Measurements from ENCODE around the gene GPR137B. TPM values are rescaled to one million over a fixed set of nuclear protein-coding genes. Genes with fewer than 3 reads are reported as not detected.
A peak's percentile ranks its signal among the peaks of the same experiment; 100 is the strongest.

The GPR137B gene
- total and polyA plus RNA-seq, 4 experiments from 2014 or later, result 4.1 to 11.8 (median 8.3) TPM

- H3K36me3 Mint-ChIP-seq, result no peaks in the 10 kb centered on the region
- Histone ChIP-seq H3K4me3 (ENCODE audit: low read length in 2 of 2) (no peak overlapping the region), H3K9me3 (ENCODE audit: control insufficient read depth in 1 of 2, low read length in 2 of 2) (no peaks in the 10 kb centered on the region), H3K36me3 (ENCODE audit: insufficient read depth, low read length) (no peaks in the 10 kb centered on the region), H3K27me3 (ENCODE audit: insufficient read depth, low read length) (no peaks in the 10 kb centered on the region), H3K4me1 (ENCODE audit: insufficient read depth, low read length) (peaks cover 9% of the 10 kb centered on the region), H3K27ac (ENCODE audit: low read depth, low read length) (no peak overlapping the region)
- ChIA-PET CTCF (ENCODE audit: partially characterized antibody) (no interaction called here), POLR2A (ENCODE audit: partially characterized antibody) (interaction anchor here (0.5 kb wide), 1 partner anchor 615 kb away, joined by 3 read pairs; no protein-coding TSS in a partner anchor)
- peak overlapping the region in 6 of 8 donors; percentile 35 to 82 (median 56) for H3K4me3 Mint-ChIP-seq
- peak overlapping the region in 3 of 7 donors; percentile 52 to 68 (median 59) for H3K27ac Mint-ChIP-seq
- peaks cover 1 to 2% of the 10 kb centered on the region in 2 donors for H3K27me3 Mint-ChIP-seq
- intact Hi-C loops (cut with micrococcal nuclease), result no loop called here
- H3K9me3 Mint-ChIP-seq, result no peaks in the 10 kb centered on the region
- no peak for DNase-seq
- H3K4me1 Mint-ChIP-seq, result peaks cover 10 to 27% (median 22%) of the 10 kb centered on the region in 4 donors
Observed at GRCh38 chr1:236119943-236120484, 22.3 kb upstream of the GPR137B start.

- Histone ChIP-seq H3K36me3 (ENCODE audit: insufficient read depth, low read length) (no peaks in the 10 kb centered on the region), H3K27me3 (ENCODE audit: insufficient read depth, low read length) (no peaks in the 10 kb centered on the region), H3K9me3 (ENCODE audit: control insufficient read depth in 1 of 2, low read length in 2 of 2) (no peaks in the 10 kb centered on the region), H3K27ac (ENCODE audit: low read depth, low read length) (no peak overlapping the region), H3K4me3 (ENCODE audit: low read length in 2 of 2) (peak overlapping the region in 1 of 2 donors; percentile 30), H3K4me1 (ENCODE audit: insufficient read depth, low read length) (peaks cover 9% of the 10 kb centered on the region)
- intact Hi-C loops (cut with micrococcal nuclease), result no loop called here
- H3K9me3 Mint-ChIP-seq, result no peaks in the 10 kb centered on the region
- ChIA-PET CTCF (ENCODE audit: partially characterized antibody) (interaction anchor here (1.0 kb wide), 1 partner anchor 10 kb away, joined by 3 read pairs; no protein-coding TSS in a partner anchor), POLR2A (ENCODE audit: partially characterized antibody) (no interaction called here)
- H3K4me3 Mint-ChIP-seq, result peak overlapping the region; percentile 76 to 93 (median 80)
- H3K36me3 Mint-ChIP-seq, result no peaks in the 10 kb centered on the region
- H3K27me3 Mint-ChIP-seq, result peaks cover 1 to 2% of the 10 kb centered on the region in 2 donors
- H3K4me1 Mint-ChIP-seq, result peaks cover 10 to 27% (median 22%) of the 10 kb centered on the region in 4 donors
- peak in 1 of 5 donors; percentile 3 for DNase-seq
- H3K27ac Mint-ChIP-seq, result peak overlapping the region in 6 of 7 donors; percentile 37 to 90 (median 70)
Observed at GRCh38 chr1:236120721-236121153, 21.6 kb upstream of the GPR137B start.

- CTCF ChIA-PET (ENCODE audit: partially characterized antibody), result no interaction called here
- peak overlapping the region in 3 of 8 donors; percentile 13 to 35 (median 26) for H3K4me3 Mint-ChIP-seq
Observed at GRCh38 chr1:236122176-236122575, 20.2 kb upstream of the GPR137B start.

GRCh38 chr1:236123563-236123962 lies 18.8 kb upstream of the GPR137B start:
- Mint-ChIP-seq H3K27ac (peak overlapping the region in 1 of 7 donors; percentile 53), H3K27me3 (peaks cover 1 to 2% of the 10 kb centered on the region in 2 donors), H3K4me1 (peaks cover 10 to 27% (median 22%) of the 10 kb centered on the region in 4 donors), H3K36me3 (no peaks in the 10 kb centered on the region), H3K9me3 (no peaks in the 10 kb centered on the region), H3K4me3 (no peak overlapping the region)
- Histone ChIP-seq H3K9me3 (ENCODE audit: control insufficient read depth in 1 of 2, low read length in 2 of 2) (no peaks in the 10 kb centered on the region), H3K27ac (ENCODE audit: low read depth, low read length) (no peak overlapping the region), H3K4me1 (ENCODE audit: insufficient read depth, low read length) (peaks cover 9% of the 10 kb centered on the region), H3K27me3 (ENCODE audit: insufficient read depth, low read length) (no peaks in the 10 kb centered on the region), H3K4me3 (ENCODE audit: low read length in 2 of 2) (no peak overlapping the region), H3K36me3 (ENCODE audit: insufficient read depth, low read length) (no peaks in the 10 kb centered on the region)
- CTCF ChIA-PET (ENCODE audit: partially characterized antibody), result interaction anchor here (1.2 kb wide), 1 partner anchor 363 kb away, joined by 3 read pairs; no protein-coding TSS in a partner anchor
- no peak for DNase-seq
- POLR2A ChIA-PET (ENCODE audit: partially characterized antibody), result interaction anchor here (0.6 kb wide), 1 partner anchor 653 kb away, joined by 3 read pairs; no protein-coding TSS in a partner anchor
- intact Hi-C loops (cut with micrococcal nuclease), result no loop called here

More at GRCh38 chr1:236122176-236122575, 20.2 kb upstream of the GPR137B start:
- H3K4me3 ChIP-seq (ENCODE audit: low read length in 2 of 2), result no peak overlapping the region
- Mint-ChIP-seq H3K27ac (no peak overlapping the region), H3K36me3 (no peaks in the 10 kb centered on the region), H3K9me3 (no peaks in the 10 kb centered on the region), H3K4me1 (peaks cover 10 to 27% (median 22%) of the 10 kb centered on the region in 4 donors), H3K27me3 (peaks cover 1 to 2% of the 10 kb centered on the region in 2 donors)
- POLR2A ChIA-PET (ENCODE audit: partially characterized antibody), result no interaction called here
- H3K9me3 ChIP-seq (ENCODE audit: control insufficient read depth in 1 of 2, low read length in 2 of 2), result no peaks in the 10 kb centered on the region
- no peak for DNase-seq
- intact Hi-C loops (cut with micrococcal nuclease), result no loop called here
- no peaks in the 10 kb centered on the region for H3K27me3 ChIP-seq (ENCODE audit: insufficient read depth, low read length)
- H3K27ac ChIP-seq (ENCODE audit: low read depth, low read length), result no peak overlapping the region
- no peaks in the 10 kb centered on the region for H3K36me3 ChIP-seq (ENCODE audit: insufficient read depth, low read length)
- peaks cover 9% of the 10 kb centered on the region for H3K4me1 ChIP-seq (ENCODE audit: insufficient read depth, low read length)

GRCh38 chr1:236124965-236125364 lies 17.4 kb upstream of the GPR137B start:
- CTCF ChIA-PET (ENCODE audit: partially characterized antibody), result no interaction called here
- no peak for DNase-seq
- no peak overlapping the region for H3K4me3 Mint-ChIP-seq
- no peak overlapping the region for H3K27ac ChIP-seq (ENCODE audit: low read depth, low read length)
- H3K9me3 ChIP-seq (ENCODE audit: control insufficient read depth in 1 of 2, low read length in 2 of 2), result no peaks in the 10 kb centered on the region
- H3K27me3 ChIP-seq (ENCODE audit: insufficient read depth, low read length), result no peaks in the 10 kb centered on the region
- H3K4me1 ChIP-seq (ENCODE audit: insufficient read depth, low read length), result peaks cover 9% of the 10 kb centered on the region
- peaks cover 2% of the 10 kb centered on the region in 2 donors for H3K27me3 Mint-ChIP-seq
- H3K4me3 ChIP-seq (ENCODE audit: low read length in 2 of 2), result no peak overlapping the region
- H3K9me3 Mint-ChIP-seq, result no peaks in the 10 kb centered on the region
- no peaks in the 10 kb centered on the region for H3K36me3 Mint-ChIP-seq
- peaks cover 8 to 24% (median 20%) of the 10 kb centered on the region in 4 donors for H3K4me1 Mint-ChIP-seq
- POLR2A ChIA-PET (ENCODE audit: partially characterized antibody), result no interaction called here
- no peaks in the 10 kb centered on the region for H3K36me3 ChIP-seq (ENCODE audit: insufficient read depth, low read length)
- intact Hi-C loops (cut with micrococcal nuclease), result no loop called here
- H3K27ac Mint-ChIP-seq, result no peak overlapping the region

- Histone ChIP-seq H3K4me1 (ENCODE audit: insufficient read depth, low read length) (no peaks in the 10 kb centered on the region), H3K27me3 (ENCODE audit: insufficient read depth, low read length) (no peaks in the 10 kb centered on the region), H3K9me3 (ENCODE audit: control insufficient read depth in 1 of 2, low read length in 2 of 2) (no peaks in the 10 kb centered on the region), H3K36me3 (ENCODE audit: insufficient read depth, low read length) (no peaks in the 10 kb centered on the region), H3K27ac (ENCODE audit: low read depth, low read length) (no peak overlapping the region), H3K4me3 (ENCODE audit: low read length in 2 of 2) (no peak overlapping the region)
- no peaks in the 10 kb centered on the region for H3K9me3 Mint-ChIP-seq
- no peak for DNase-seq
- H3K36me3 Mint-ChIP-seq, result no peaks in the 10 kb centered on the region
- H3K27ac Mint-ChIP-seq, result no peak overlapping the region
- CTCF ChIA-PET (ENCODE audit: partially characterized antibody), result interaction anchor here (0.6 kb wide), 1 partner anchor 34 kb away, joined by 3 read pairs; no protein-coding TSS in a partner anchor
- POLR2A ChIA-PET (ENCODE audit: partially characterized antibody), result no interaction called here
- intact Hi-C loops (cut with micrococcal nuclease), result no loop called here
- H3K27me3 Mint-ChIP-seq, result peaks cover 1 to 2% of the 10 kb centered on the region in 2 donors
- no peak overlapping the region for H3K4me3 Mint-ChIP-seq
- H3K4me1 Mint-ChIP-seq, result peaks cover 0 to 5% (median 4%) of the 10 kb centered on the region in 4 donors
Observed at GRCh38 chr1:236127045-236127444, 15.3 kb upstream of the GPR137B start.

- H3K4me1 ChIP-seq (ENCODE audit: insufficient read depth, low read length), result no peaks in the 10 kb centered on the region
- no peaks in the 10 kb centered on the region for H3K27me3 ChIP-seq (ENCODE audit: insufficient read depth, low read length)
- intact Hi-C loops (cut with micrococcal nuclease), result no loop called here
- Mint-ChIP-seq H3K4me3 (no peak overlapping the region), H3K4me1 (no peaks in the 10 kb centered on the region), H3K36me3 (no peaks in the 10 kb centered on the region), H3K9me3 (no peaks in the 10 kb centered on the region), H3K27ac (no peak overlapping the region), H3K27me3 (peaks cover 2 to 3% of the 10 kb centered on the region in 2 donors)
- no peak overlapping the region for H3K4me3 ChIP-seq (ENCODE audit: low read length in 2 of 2)
- no peaks in the 10 kb centered on the region for H3K36me3 ChIP-seq (ENCODE audit: insufficient read depth, low read length)
- ChIA-PET POLR2A (ENCODE audit: partially characterized antibody) (no interaction called here), CTCF (ENCODE audit: partially characterized antibody) (no interaction called here)
- no peaks in the 10 kb centered on the region for H3K9me3 ChIP-seq (ENCODE audit: control insufficient read depth in 1 of 2, low read length in 2 of 2)
- no peak overlapping the region for H3K27ac ChIP-seq (ENCODE audit: low read depth, low read length)
- no peak for DNase-seq
Observed at GRCh38 chr1:236128646-236129178, 13.6 kb upstream of the GPR137B start.

Data from CD4-positive, alpha-beta memory T cell (primary cell).